ENCODE measurements around the gene MAPK8.
"Not testable (repeated sequence)": the region's sequence is repeated elsewhere in the genome, so short reads cannot be mapped to it uniquely, and the experiment has no call there.

Gene MAPK8

GRCh38 chr10:48273741-48274140 is 32.7 kb upstream of the MAPK8 start:
- ChIA-PET POLR2A (no interaction called here), CTCF (no interaction called here)
- TF ChIP-seq, protein P1, sequence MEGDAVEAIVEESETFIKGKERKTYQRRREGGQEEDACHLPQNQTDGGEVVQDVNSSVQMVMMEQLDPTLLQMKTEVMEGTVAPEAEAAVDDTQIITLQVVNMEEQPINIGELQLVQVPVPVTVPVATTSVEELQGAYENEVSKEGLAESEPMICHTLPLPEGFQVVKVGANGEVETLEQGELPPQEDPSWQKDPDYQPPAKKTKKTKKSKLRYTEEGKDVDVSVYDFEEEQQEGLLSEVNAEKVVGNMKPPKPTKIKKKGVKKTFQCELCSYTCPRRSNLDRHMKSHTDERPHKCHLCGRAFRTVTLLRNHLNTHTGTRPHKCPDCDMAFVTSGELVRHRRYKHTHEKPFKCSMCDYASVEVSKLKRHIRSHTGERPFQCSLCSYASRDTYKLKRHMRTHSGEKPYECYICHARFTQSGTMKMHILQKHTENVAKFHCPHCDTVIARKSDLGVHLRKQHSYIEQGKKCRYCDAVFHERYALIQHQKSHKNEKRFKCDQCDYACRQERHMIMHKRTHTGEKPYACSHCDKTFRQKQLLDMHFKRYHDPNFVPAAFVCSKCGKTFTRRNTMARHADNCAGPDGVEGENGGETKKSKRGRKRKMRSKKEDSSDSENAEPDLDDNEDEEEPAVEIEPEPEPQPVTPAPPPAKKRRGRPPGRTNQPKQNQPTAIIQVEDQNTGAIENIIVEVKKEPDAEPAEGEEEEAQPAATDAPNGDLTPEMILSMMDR (IDR thresholded peaks at IDR 0.05; ENCODE audit: control extremely low read depth, extremely low read depth, low read depth, missing control alignments) = no peak
- DNase-seq (ENCODE audit: extremely low spot score) = no peak

DNA sequence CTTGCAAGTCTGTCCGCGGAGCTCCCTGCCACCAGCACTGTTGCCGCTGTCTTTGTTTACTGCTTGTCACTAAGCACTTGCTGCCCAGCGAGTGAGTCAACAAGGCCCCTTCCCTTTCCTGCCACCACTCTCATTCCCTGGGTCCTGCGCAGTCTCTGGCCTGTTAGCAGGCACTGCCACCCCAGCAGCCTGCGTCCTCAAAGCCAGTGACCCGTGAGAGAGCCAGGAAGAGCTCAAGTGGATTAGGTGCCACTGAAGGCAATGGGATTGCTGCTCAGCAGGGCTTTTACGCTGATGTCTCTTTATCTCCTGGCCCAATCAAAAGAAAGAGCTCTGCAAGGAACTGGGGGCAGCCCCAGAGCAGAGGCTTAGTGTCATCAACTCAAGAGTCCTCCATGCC is 31.8 kb upstream of the MAPK8 start, which contains the start of gene FRMPD2:
TSS of gene FRMPD2 (minus strand) at position 61 of the 400 bp plus-strand sequence. CDS start 129 bp downstream, outside the sequence.
- DNase-seq (ENCODE audit: extremely low spot score) = no peak
- POLR2A ChIA-PET = no interaction called here
- CTCF ChIA-PET = interaction anchor here (1.3 to 1.6 kb wide), 2 partner anchors 16 to 118 kb away, joined by 3 to 7 read pairs; no protein-coding TSS in a partner anchor
- TF ChIP-seq, protein P1 (IDR thresholded peaks at IDR 0.05; ENCODE audit: control extremely low read depth, extremely low read depth, low read depth, missing control alignments) = no peak

- ChIA-PET CTCF (interaction anchor here (5.2 kb wide), 1 partner anchor 13 kb away, joined by 41 read pairs; no protein-coding TSS in a partner anchor), POLR2A (no interaction called here)
- no peak for DNase-seq (ENCODE audit: extremely low spot score)
- TF ChIP-seq, protein P1 (IDR thresholded peaks at IDR 0.05; ENCODE audit: control extremely low read depth, extremely low read depth, low read depth, missing control alignments) = no peak
These were observed 29.4 kb upstream of the MAPK8 start for GRCh38 chr10:48277093-48277492.

- CTCF ChIA-PET = interaction anchor here (1.0 to 5.2 kb wide), 3 partner anchors 9 to 31 kb away, joined by 4 to 41 read pairs (median 7); no protein-coding TSS in a partner anchor
- POLR2A ChIA-PET = interaction anchor here (1.4 kb wide), 1 partner anchor 9 kb away, joined by 4 read pairs; no protein-coding TSS in a partner anchor
- TF ChIP-seq, protein P1 (IDR thresholded peaks at IDR 0.05; ENCODE audit: control extremely low read depth, extremely low read depth, low read depth, missing control alignments) = no peak
- peak; percentile 45 for DNase-seq (ENCODE audit: extremely low spot score)
These were observed 27.3 kb upstream of the MAPK8 start for GRCh38 chr10:48279081-48279751.

GRCh38 chr10:48281697-48282096 is 24.8 kb upstream of the MAPK8 start:
- CTCF ChIA-PET = interaction anchor here (1.9 kb wide), 1 partner anchor 10 kb away, joined by 5 read pairs; no protein-coding TSS in a partner anchor
- POLR2A ChIA-PET; DNase-seq (ENCODE audit: extremely low spot score): not testable (repeated sequence)

GRCh38 chr10:48282829-48283228 is 23.6 kb upstream of the MAPK8 start:
- CTCF ChIA-PET = interaction anchor here (1.3 to 1.9 kb wide), 2 partner anchors 11 to 25 kb away, joined by 3 to 5 read pairs; no protein-coding TSS in a partner anchor
- DNase-seq (ENCODE audit: extremely low spot score) = no peak
- POLR2A ChIA-PET = no interaction called here
- TF ChIP-seq, protein P1 (IDR thresholded peaks at IDR 0.05; ENCODE audit: control extremely low read depth, extremely low read depth, low read depth, missing control alignments) = no peak

DNA sequence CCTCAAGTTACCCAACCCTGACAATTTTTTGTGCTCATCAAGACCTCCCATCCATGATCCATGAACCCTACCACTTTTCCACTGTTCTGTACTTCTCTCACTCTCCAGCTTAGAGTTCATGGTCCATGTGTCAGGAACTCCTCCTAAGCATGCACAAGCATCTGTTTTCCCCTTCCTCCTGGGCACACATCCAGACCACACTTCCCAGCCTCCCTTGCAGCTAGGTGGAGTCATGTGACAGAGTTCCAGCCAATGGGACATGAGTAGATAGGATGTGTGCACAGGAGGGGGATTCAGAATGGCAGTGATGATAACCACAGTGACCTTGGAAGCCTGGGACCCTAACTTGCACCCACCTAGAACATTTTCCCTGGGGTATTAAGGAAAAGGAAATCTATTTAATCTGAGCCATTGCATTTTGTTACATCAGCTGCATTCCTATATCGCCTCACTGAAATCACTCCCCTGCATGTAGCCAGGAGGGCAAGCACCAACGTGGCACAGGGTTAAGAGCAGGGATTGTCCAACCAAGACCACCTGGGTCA is 22.4 kb upstream of the MAPK8 start:
- ChIA-PET CTCF (interaction anchor here (1.1 to 1.6 kb wide), 2 partner anchors 17 to 68 kb away, joined by 3 to 5 read pairs; no protein-coding TSS in a partner anchor), POLR2A (no interaction called here)
- no peak for DNase-seq (ENCODE audit: extremely low spot score)
- TF ChIP-seq, protein P1 (IDR thresholded peaks at IDR 0.05; ENCODE audit: control extremely low read depth, extremely low read depth, low read depth, missing control alignments) = no peak
